Measurements from ENCODE around the gene FXYD6. TPM values are rescaled to one million over a fixed set of nuclear protein-coding genes. Genes with fewer than 3 reads are reported as not detected.
A peak's percentile ranks its signal among the peaks of the same experiment; 100 is the strongest.
"Not testable (repeated sequence)": the region's sequence is repeated elsewhere in the genome, so short reads cannot be mapped to it uniquely, and the experiment has no call there.

FXYD6 gene
- total RNA-seq, 1 donor from 2014 or later, result 0.20 TPM

DNA sequence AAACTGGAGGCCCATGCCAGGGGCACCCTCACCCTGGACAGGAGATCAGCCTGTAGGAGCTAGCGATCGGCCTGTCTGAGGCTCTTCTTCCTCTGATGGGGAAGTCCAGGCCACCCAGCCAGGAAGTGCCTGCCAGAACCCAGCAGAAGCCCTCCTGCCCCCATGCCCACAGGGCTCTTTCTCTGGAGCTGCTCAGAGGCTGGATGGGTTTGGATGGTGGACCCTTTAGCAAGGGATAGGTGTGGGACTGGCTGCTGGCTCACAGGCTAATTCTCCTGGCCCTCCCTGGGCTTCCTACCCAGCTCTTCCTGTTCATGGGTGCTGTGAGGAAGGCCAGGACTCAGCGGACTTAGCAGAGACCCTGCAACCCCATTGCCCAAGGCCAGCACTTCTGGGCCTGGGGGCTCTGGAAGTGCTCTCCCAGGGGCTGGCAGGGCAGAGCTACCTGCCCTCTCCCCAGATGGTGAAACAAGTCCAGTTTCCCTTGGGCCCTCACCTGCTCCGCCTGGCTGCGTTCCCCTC, 59.6 kb downstream of the FXYD6 start:
- no peak for DNase-seq (ENCODE audit: low read depth)

DNA sequence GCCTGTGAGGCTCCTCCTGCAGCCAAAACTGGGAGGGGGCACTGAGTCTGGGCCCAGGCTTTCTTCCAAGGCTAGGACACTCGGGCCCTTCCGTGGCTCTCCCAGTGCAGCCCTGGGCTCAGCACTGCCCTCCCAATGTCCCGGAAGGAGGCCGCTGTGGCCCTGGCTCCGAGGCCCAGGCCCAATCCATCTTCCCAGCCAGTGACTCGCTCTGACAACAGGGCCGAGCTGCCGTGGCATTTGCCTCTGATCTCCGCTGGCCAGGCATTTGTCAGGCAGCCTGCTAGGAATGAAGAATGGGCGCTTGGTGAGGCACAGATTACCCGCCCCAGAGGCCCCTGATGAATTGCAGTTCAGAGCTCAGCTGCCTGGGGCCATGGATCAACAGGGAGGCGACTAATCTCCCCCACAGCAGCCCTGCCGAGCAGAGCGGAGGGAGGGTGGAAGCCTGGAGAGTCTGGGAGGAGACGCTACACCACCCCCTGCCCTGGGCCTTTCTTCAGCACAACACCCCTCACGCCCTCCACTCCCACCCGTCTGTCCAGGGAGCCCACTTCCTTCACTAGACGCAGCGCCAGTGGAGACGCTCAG, 60.2 kb downstream of the FXYD6 start:
- DNase-seq (ENCODE audit: low read depth), result peak; percentile 75

DNA sequence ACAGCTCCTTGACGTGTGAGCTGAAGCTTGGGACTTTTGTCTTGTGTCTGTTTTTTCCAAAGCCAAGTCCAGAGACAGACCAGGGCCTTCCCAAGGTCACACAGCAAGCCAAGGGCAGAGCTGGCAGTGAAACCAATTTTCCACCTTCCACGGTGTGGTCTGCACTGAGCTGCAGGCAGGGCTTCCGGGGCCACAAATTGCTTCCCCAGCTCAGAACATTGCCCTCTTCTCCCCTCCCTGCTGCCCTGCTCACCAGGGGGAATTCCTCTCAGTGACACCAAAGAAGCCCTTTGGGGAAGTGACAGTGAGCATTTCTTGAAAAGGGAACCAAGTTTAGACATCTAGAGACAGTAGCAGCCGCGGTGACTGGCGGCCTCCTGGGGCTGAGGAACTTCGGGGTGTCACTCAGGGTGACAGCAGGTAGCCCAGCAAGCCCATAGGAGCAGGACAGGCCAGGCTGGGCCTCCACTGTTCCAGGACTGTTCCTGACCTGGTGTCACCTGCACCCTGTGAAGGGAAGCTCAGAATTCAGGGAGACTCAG, 61.1 kb downstream of the FXYD6 start:
- no peak for DNase-seq (ENCODE audit: low read depth)

DNA sequence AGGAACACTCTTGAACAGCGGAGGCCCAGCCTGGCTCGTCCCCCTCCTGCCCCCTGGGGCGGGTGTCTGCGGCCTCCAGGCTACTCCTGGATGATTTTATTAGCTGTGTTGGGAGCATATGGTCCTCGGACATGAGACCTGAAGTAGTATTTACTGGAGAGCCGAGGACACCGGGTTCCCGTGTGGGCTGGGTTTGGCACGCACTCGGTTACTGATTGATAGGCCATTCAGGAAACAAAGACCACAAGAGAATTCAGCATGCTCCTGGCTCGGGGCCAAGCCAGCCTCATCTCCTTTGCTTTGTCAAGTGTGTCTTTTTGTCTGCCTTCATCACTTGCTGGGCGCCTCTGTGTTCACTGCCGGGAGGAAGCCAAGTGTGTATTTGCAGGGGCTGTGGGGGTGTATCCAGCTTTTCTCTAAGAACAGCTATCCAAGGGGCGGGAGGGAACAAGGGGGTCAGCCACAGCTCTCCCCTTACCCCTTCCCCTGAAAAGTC, 61.6 kb downstream of the FXYD6 start:
- peak; percentile 99 for DNase-seq (ENCODE audit: low read depth)

DNA sequence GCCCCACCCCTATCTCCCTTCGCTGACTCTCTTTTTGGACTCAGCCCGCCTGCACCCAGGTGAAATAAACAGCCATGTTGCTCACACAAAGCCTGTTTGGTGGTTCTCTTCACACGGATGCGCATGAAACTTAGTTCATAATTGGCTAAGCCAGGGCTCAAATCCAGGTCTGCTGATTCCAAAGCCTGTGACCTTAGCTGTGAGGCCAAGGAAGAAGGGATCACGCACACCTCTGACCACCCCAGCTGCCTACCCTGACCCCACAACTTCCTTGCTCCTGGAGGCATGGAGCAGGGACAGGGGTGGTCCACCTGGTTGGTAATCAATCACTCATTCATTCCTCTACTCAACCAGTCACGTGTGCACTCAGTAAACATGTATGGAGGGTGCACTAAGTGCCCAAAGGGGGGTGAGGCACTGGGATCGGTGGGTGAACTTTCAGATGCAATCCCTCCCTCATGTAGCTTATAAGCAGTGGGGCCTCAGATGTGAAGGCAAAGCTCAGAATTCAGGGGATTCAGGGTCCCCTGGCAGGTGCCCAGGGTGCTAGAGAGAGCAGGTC, 62.2 kb downstream of the FXYD6 start:
- DNase-seq (ENCODE audit: low read depth), result peak; percentile 95

DNA sequence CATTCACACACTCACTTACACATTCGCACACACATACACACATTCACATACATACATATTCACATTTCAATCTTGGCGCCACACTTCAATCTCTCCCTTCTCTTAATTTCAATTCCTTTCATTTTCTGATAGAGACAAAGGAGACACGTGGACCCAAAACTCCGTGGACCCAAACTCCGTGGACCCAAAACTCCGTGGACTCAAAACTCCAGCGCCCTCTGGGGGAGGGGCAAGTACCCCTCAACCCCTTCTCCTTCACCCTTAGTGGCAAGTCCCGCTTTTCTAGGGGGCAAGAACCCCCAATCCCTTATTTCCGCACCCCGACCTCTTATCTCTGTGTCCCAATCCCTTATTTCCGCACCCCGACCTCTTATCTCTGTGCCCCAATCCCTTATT, 66.4 kb downstream of the FXYD6 start:
- DNase-seq (ENCODE audit: low read depth), result not testable (repeated sequence)

DNA sequence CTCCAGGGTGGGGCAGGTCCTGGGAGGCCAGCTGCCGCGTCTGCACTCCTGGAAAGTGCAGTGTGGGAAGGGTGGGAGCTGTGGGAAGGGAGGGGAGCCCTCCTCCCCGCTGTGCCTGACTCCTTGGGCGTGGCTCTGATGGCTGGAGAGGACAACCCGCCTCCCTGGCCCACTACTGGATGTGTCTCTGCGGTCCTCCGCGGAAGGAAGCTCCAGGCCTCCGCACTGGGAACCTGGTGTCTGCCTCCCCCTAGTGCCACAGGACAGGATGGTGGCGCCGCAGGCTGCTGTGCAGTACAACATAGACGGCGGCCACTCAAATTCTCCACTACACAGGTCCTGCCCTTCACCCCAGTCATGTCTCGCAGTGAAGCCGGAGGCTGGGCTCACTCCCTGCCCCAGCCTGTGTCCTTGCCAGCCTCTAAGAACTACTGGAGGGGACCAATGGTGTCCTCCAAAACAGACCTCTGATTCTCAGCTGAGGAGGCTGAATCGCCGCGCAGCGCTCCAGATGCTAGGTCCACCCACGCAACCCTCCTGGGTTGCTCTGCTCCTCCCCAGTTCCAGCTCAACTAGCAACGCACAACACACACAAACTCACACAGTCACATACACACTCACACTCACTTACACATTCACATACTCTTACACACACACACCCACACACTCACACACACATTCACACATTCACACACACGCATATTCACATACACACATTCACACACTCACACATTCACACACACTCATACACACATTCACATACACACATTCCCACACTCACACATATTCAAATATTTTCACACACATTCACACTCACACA, 67.0 kb downstream of the FXYD6 start:
- DNase-seq (ENCODE audit: low read depth), result no peak

DNA sequence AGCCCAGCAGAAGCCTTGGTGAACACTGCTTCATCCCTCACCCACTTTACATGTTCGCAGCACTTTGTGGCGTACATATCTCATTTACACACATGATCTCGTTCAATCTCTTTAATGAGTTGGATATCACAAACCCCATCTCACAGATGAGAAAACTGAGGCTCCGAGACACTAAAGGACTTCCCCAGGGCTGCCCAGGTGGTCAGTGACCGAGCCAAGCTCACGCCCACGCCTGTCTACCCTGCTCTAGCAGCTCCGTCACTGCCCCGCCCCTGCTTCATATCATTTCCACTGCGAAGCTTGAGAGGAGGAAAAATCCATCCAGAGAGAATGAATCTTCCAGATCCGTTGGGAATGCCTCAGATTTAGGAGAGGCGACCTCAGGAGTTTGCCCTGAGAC, 67.7 kb downstream of the FXYD6 start:
- DNase-seq (ENCODE audit: low read depth), result no peak

DNA sequence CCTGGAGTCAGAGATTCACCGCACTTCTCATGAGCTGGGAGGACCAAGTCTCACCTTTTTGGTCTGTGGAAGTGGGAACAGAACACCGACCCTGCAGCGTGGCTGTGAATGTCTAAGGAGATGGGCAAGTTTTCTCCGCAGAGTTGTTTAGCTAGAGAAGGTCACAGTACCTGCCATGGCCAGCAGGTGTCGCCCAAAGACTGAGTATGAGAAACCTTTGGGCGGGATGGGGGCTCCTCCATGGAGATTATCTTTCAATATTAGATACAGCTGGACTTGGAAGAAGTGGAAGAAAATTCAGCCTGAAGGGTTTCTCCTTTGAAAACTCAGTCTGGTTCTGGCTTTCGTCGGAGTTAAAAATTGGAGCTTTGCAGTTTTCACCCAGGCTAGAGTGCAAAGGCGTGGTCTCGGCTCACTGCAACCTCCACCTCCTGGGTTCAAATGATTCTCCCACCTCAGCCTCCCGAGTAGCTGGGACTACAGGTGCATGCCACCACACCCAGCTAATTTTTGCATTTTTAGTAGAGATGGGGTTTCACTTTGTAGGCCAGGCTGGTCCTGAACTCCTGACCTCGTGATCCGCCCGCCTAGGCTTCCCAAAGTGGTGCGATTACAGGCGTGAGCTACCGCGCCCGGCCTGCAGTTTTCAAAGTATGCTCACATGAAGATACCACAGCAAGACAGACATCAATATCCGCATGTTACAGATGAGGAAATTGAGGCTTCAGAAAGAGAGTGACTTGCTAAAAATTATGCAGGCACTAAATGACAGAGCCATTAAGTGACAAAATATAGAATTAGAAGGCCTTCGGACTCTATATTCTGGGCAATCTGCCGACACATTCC, 68.8 kb downstream of the FXYD6 start:
- no peak for DNase-seq (ENCODE audit: low read depth)

DNA sequence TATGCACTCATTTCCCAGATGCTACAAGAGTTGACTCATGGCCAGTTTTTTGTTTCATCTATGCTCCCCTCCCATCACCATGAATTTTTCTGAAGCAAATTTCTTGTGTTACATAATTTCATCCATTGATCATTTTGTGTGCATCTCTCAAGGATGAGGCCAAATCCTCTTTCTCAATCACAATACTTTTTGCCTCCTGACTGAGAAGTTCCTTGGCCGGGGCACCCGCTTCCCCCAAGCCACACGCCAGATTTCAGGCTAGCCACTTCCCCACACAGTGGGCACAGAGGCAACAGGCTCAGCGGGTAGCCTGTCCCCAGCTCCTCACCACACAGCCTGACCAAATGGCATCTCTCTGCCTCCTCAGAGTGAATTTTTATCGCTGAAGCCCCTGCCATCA, 69.6 kb downstream of the FXYD6 start:
- no peak for DNase-seq (ENCODE audit: low read depth)

DNA sequence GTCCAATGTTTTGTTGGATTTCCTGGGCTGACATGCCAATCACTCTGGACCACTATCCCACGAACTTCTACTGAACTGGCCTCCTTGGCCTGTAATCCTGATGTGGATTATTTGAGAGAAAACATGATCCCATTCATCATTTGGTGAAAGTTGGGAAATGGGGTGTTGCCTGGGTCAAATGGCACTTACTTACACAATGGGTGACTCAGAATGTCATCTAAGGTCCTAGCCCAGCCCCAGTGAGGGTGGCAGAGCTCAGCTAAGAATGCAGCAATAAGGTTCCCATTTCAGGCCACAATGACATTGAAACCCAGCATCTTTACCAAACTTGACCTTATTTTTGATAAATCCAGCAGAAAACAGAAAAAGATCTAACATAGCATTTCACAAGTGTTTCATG, 71.4 kb downstream of the FXYD6 start:
- DNase-seq (ENCODE audit: low read depth), result peak; percentile 59

DNA sequence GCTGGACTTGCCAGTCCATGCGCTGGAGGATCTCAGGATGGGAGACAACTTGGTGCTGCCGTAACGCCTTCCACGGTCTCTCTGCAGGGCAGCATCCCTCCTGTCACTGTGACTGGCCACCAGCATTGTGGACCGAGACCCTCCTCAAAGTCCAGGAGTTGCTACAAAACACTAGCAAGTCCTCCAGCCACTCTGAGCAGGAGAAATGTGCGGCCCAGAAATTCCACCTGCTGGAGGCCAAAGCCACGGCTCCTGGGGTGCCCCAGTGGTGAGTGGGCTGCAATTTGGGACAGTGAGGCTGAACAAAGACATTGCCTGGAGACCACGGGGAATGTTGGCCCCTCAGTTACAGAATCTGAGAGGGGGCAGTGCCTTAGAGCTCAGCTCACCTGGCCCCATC, 72.6 kb downstream of the FXYD6 start:
- no peak for DNase-seq (ENCODE audit: low read depth)

DNA sequence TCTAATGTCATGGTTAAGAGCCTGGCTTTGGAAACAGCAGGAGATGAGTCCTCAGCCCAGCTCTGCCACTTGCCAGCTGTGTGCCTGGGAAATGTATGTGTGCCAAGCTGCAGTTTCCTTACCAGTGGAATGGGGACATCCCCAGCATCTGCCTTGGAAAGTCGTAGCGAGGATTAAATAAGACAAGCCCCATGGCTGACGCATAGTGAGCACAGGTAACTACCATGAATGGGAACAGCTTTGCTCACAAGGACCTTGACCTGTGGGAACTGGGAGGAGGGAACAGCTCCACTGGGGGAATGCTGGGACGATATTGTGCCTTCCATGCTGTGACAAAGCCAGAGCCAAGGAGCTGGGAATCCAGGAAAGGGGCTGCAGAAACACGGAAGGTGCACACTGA, 76.8 kb downstream of the FXYD6 start:
- DNase-seq (ENCODE audit: low read depth), result no peak

DNA sequence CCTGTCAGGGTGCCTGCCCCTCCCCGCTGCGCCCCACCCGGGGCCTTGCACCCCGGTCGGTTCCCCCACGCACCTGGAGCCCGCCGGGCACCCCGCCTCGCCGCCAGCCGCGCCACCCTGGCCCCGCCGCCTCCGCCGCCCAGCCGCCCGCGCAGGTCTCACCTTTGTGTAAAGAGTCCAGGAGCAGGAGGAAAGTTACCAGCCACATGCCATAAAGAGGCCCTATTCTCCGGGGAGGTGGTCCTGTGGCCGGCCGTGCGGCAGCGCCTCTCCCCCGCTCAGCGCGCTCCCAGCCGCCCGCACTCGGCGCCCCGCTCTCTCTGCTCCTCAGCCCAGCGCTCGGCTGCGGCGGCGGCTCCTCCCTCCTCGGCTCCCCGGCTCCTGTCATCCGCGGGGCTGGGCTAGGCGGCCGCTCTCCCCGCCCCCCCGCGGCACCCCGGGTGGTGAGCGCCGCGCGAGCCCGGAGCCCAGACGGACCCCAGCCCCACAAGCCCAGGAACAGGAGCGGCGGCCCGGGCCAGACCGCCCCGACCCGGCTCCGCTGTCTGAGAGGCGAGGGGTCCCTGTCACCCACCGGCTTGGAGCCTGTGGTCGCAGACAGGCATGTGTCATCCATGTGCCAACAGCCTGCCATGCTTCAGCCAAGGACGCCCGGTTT, 79.5 kb downstream of the FXYD6 start, which contains the start of gene DSCAML1:
Gene DSCAML1, minus strand, starts transcription at position 345 of the 658 bp plus-strand sequence. Its CDS starts 137 bp downstream, at position 208.
- DNase-seq (ENCODE audit: low read depth), result no peak

DNA sequence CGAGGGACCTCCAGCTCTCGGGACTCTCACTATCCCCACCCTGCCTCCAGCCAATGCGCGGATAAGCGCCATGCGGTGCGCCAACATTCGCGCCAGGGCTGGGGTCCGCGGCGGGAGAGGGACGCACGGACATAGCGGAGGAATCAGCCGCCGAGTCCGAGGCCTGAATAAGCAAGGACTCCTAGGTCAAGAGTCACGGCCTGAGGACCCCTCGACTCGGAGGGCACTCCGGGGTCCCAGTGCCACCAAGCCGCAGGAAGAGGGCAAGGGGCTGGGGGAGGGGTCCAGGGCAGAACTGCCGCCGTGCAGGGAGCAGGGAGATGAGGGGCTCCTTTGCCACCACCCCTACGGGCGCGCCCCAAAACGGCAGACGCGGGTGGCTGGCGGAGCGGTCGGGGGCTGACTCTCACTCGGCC, 80.0 kb downstream of the FXYD6 start:
- no peak for DNase-seq (ENCODE audit: low read depth)

DNA sequence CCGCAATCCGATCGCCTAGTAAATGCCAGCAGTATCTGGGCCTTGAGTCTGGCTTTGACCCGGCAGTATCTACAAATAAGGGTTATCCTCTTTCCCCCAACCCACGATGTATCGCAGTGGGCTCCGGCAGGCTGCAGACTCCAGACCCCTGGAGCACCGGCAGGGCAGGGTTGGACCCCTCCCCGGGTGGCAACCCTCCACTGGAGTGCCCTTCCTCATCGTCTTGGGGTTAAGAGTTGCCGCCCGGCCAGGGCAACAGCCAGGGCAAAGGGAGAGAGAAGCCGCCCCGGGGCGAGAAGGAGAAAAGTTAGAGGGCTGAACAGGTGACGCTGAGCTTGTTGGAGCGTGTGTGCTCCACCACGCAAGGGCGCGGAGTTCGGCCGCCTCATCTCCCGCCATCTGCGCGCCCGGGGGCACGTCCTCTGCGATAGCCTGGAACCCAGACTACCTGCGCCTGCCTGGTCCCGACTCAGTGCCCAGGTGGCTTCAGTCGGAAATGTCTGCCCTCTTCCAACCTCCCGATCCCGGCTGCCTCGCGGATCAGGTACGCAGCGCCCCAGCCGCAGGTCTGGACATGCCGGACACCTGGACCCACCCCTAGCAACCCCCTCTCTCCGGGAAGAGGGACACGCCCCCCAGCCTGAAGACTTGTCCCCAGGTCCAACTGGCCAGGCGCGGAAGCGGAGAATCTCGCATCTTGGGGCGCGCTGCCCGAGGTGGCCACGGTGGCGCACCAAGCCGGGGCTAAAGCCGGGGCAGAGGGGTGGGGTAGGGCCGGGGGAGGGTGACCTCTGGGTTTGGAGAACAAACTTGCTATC, 80.6 kb downstream of the FXYD6 start:
- no peak for DNase-seq (ENCODE audit: low read depth)

DNA sequence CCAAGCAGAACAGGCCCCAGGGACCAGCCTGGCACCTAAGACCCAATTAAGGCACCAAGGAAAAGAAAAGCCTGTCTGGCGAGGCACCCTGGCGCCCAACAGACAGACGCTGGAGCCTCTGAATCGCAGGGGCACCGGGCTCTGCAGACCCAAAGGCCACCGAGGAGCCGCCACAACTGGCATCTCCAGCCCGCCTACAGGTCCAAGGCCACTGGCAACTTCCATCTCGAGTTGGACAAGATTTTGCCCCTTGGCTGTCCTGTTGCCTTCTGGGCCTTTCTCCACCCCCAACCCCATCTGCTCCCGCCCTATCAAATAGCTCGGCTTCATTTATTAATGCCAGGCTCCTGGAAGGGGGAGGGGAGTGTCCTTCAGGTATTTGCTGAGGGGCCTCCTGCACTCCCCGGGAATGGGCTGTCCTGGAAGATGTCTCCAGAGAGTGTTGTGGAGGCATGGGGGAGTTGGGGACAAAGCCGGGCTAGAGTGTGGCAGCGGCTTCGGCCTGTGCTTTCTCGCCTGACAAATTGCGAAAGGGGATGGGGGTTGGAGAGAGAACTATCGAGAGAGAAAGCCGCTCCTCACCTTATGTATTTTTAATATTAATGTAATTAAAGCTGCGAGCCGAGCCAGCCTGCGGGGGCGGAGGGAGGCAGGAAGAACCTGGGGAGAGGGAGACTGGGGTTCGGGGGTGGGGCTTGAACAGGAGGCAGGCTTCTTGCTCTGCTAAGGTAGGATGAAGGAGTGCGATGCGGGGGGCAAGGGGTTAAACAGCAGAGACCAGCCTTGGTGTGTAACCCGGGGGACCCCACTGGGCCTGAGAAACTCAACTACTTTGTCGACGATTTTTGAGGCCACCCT, 81.5 kb downstream of the FXYD6 start:
- DNase-seq (ENCODE audit: low read depth), result no peak

DNA sequence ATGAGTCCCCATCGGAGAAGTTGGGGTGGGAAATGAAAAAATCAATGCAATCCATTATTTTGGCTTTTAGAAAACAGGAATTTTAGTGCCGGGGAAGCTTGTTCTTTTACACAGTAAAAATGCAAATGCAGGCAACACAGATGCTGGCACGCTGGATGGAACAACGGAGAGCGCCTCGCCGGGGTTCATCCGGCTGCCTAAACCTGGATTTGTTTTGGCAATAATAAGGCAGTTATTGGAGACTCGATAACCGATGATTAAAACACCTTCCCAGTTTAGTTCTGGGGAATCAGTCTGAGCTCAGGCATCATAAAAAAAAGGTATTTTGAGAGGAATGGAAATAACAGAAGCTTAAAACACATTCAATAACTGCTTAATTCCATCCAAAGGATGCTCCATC, 82.3 kb downstream of the FXYD6 start:
- DNase-seq (ENCODE audit: low read depth), result no peak

DNA sequence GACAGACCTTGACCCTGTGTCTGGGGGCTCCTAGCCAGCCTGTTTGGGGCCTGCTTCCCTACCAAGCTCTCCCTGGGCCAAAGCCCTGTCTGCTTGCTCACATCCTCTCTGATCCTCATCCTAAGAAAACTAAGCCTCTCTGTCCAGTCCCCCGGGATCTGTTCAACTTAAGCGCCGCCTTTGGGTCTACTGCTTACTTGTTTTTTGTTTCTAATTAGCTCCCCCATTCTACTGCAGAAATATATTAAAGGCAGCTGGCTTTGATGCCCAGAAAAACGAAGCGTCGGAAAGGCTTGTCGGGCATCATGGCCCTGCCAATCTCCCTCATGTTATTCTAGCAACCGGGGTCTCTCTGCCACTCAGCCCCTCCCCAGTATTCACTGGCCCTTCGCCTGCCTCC, 82.9 kb downstream of the FXYD6 start:
- no peak for DNase-seq (ENCODE audit: low read depth)

Data from renal cortical epithelial cell (primary cell).